ENCODE results near the gene SLC2A14.
"Not testable (repeated sequence)": the region's sequence is repeated elsewhere in the genome, so short reads cannot be mapped to it uniquely, and the experiment has no call there.

GRCh38 chr12:7880952-7881735, 8.4 kb upstream of the SLC2A14 start:
- not testable (repeated sequence) for TF ChIP-seq CTCF (conservative IDR thresholded peaks at IDR 0.05); EZH2 (IDR thresholded peaks at IDR 0.05; ENCODE audit: low read depth)

Data from PC-9 (cell line).